SU-DHL-6 (cell line): ENCODE results near the gene IGFBP4.

Experiments
- H2AFZ ChIP-seq: fragments of 200-600 bp; sonication (generic); 2 replicates; pipeline ENCODE4 v1.6.1; 2014; ENCODE audit warnings: low read depth, mild to moderate bottlenecking, moderate library complexity, mixed read lengths, antibody characterized with exemption, low read length; ENCODE audit not compliant: severe bottlenecking
- H3F3A ChIP-seq: fragments of 200-600 bp; shearing (Covaris generic); 2 replicates; pipeline ENCODE4 v1.6.0; 2016; ENCODE audit warnings: antibody characterized with exemption, mild to moderate bottlenecking; ENCODE audit not compliant: insufficient read depth
- H3K27ac ChIP-seq: fragments of 200-600 bp; sonication (generic); 2 replicates; pipeline ENCODE4 v1.5.1; 2016; ENCODE audit warnings: low read depth, mild to moderate bottlenecking, low read length, moderate library complexity, mixed read lengths
- H3K27me3 ChIP-seq: fragments of 200-600 bp; sonication (generic), shearing (Covaris generic); 2 replicates; pipeline ENCODE4 v1.6.0; 2014; ENCODE audit warnings: mild to moderate bottlenecking, low read length
- H3K36me3 ChIP-seq: fragments of 200-600 bp; sonication (generic); 2 replicates; pipeline ENCODE4 v1.6.1; 2014; ENCODE audit warnings: mild to moderate bottlenecking, low read length, mixed read lengths
- H3K4me2 ChIP-seq: fragments of 300-600, 200-600 bp; shearing (Covaris generic), sonication (generic); 2 replicates; pipeline ENCODE4 v1.6.0; 2014; ENCODE audit warnings: low read length, low read depth, mild to moderate bottlenecking; ENCODE audit not compliant: poor library complexity, severe bottlenecking
- H3K4me3 ChIP-seq: fragments of 200-600 bp; sonication (generic); 2 replicates; pipeline ENCODE4 v1.5.1; 2014; ENCODE audit warnings: antibody characterized with exemption, low read length, mild to moderate bottlenecking, mixed read lengths; ENCODE audit not compliant: insufficient read depth, poor library complexity, severe bottlenecking
- H3K79me2 ChIP-seq: fragments of 200-600 bp; sonication (generic); 2 replicates; pipeline ENCODE4 v1.6.1; 2014; ENCODE audit warnings: mild to moderate bottlenecking, low read length, moderate library complexity; ENCODE audit not compliant: insufficient read depth
- H3K9ac ChIP-seq: fragments of 200-600 bp; sonication (generic); 2 replicates; pipeline ENCODE4 v1.7.0; 2014; ENCODE audit warnings: mild to moderate bottlenecking, low read length
- H3K9me2 ChIP-seq: fragments of 200-600 bp; sonication (generic); replicated peaks from 2 replicates; pipeline ENCODE4 v1.6.1; 2014; ENCODE audit warnings: low read length; ENCODE audit not compliant: insufficient read depth
- H3K9me3 ChIP-seq: fragments of 200-600 bp; sonication (generic); 2 replicates; pipeline ENCODE4 v1.6.1; 2014; ENCODE audit warnings: low read length, mixed read lengths; ENCODE audit not compliant: insufficient read depth
- H4K20me1 ChIP-seq: fragments of 200-600 bp; sonication (generic); 2 replicates; pipeline ENCODE4 v1.6.1; 2014; ENCODE audit warnings: low read depth, mild to moderate bottlenecking, antibody characterized with exemption, low read length, moderate library complexity, mixed read lengths
- EZH2phosphoT487 ChIP-seq: fragments of 200-600 bp; sonication (generic), shearing (Covaris generic); conservative IDR thresholded peaks from 2 replicates; pipeline ENCODE4 v1.6.1; 2018; ENCODE audit warnings: mild to moderate bottlenecking, antibody characterized with exemption, low read length, moderate library complexity, mixed read lengths
- TF ChIP-seq, protein P1 (sequence below): fragments of 200-600 bp; sonication (generic); IDR thresholded peaks from one replicate; pipeline ENCODE4 v1.5.1; 2017; ENCODE audit warnings: antibody characterized with exemption, mild to moderate bottlenecking, low read length, moderate library complexity; ENCODE audit not compliant: insufficient read depth, poor library complexity, severe bottlenecking

The IGFBP4 gene

DNA sequence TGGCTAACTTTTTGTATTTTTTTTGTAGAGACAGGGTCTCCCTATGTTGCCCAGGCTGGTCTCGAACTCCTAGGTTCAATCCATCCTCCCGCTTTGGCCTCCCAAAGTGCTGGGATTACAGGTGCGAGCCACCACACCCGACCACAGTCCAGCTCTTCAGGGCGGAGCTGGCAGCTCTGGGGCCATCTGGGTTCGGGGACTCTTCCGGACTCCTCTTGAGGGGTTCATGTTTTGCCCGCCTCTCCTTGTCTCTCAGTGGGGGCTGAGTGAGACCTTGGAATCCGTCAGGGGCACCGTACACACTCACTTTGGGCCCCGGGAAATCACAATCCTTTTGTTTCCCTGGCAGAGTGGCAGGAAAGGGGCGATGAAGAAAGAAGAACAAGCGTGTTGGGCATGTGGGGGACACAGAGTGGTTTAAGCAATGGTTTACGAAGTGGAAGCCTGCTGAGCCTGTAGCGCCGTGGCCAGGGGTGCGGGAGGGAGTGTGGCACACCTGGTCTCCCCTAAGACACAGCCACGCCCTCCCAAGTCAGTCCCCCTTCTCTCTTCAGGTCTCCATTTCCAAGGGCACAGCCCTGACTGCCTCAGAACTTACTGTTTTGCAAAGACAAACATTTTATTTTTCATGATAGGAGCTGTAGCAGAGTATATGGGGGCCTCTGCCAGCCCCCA, 32.1 kb downstream of the IGFBP4 start:
- Histone ChIP-seq H3K9me3 (no peaks in the 10 kb centered on the region), H3K36me3 (no peaks in the 10 kb centered on the region), H3K4me2 (no peak overlapping the region), H3K4me3 (no peak overlapping the region), H3K9me2 (no peaks in the 10 kb centered on the region), H2AFZ (no peak overlapping the region), H3K9ac (no peak overlapping the region), H3K27ac (no peak overlapping the region), H4K20me1 (no peaks in the 10 kb centered on the region), H3F3A (no peaks in the 10 kb centered on the region), H3K27me3 (no peaks in the 10 kb centered on the region), H3K79me2 (no peaks in the 10 kb centered on the region)
- TF ChIP-seq EZH2phosphoT487: no peak
- TF ChIP-seq, protein P1, sequence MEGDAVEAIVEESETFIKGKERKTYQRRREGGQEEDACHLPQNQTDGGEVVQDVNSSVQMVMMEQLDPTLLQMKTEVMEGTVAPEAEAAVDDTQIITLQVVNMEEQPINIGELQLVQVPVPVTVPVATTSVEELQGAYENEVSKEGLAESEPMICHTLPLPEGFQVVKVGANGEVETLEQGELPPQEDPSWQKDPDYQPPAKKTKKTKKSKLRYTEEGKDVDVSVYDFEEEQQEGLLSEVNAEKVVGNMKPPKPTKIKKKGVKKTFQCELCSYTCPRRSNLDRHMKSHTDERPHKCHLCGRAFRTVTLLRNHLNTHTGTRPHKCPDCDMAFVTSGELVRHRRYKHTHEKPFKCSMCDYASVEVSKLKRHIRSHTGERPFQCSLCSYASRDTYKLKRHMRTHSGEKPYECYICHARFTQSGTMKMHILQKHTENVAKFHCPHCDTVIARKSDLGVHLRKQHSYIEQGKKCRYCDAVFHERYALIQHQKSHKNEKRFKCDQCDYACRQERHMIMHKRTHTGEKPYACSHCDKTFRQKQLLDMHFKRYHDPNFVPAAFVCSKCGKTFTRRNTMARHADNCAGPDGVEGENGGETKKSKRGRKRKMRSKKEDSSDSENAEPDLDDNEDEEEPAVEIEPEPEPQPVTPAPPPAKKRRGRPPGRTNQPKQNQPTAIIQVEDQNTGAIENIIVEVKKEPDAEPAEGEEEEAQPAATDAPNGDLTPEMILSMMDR: no peak

DNA sequence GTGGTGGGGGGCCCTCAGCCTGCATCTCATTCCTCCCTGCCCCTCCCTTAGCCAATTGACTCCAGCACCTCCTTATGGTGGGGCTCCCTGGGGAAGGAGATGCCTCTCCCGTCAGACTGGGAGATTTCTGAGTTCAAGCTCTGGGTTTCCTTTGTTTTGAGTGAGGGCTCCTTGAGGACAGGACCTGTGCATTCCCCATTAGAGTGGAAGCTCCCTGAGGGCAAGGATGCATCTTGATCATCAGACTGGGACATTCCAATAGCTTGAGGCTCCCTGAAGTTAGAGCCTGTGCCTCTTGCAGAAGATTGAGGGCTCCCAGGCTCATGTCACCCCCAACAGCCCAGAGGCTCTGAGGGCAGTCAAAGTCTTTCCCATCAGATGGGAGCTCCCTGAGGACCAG, 34.5 kb downstream of the IGFBP4 start:
- Histone ChIP-seq H3K36me3 (no peaks in the 10 kb centered on the region), H3K4me2 (no peak overlapping the region), H3K79me2 (no peaks in the 10 kb centered on the region), H4K20me1 (no peaks in the 10 kb centered on the region), H3K27me3 (no peaks in the 10 kb centered on the region), H3K9me2 (no peaks in the 10 kb centered on the region), H3K9me3 (no peaks in the 10 kb centered on the region), H3K9ac (no peak overlapping the region), H3K4me3 (no peak overlapping the region), H2AFZ (no peak overlapping the region), H3K27ac (no peak overlapping the region), H3F3A (no peaks in the 10 kb centered on the region)
- TF ChIP-seq EZH2phosphoT487: no peak
- TF ChIP-seq, protein P1: no peak

DNA sequence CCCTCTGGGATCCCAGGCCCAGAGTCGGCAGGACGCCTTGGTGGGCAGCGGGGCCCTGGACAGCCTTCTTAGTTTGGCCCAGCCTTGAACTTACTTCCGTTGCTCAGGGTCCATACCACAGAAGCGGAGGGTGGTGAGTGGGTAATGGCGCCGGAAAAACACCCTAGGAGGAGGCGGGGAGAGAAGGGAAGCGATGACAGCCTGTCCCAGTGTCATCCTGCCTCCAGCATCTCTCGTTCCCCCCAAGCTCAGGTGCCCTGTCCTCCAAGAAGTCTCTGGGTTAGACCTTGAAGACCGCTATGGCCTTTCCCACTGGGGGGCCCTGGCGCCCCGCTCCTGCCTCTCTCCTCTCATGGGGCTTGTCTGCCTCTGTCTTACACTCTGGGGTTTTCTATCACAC, 35.2 kb downstream of the IGFBP4 start:
- no peak overlapping the region for H3K4me3 ChIP-seq
- H2AFZ ChIP-seq: no peak overlapping the region
- no peaks in the 10 kb centered on the region for H4K20me1 ChIP-seq
- H3K9me2 ChIP-seq: no peaks in the 10 kb centered on the region
- no peak overlapping the region for H3K4me2 ChIP-seq
- no peak for TF ChIP-seq EZH2phosphoT487
- TF ChIP-seq, protein P1: no peak
- no peak overlapping the region for H3K9ac ChIP-seq
- H3K36me3 ChIP-seq: no peaks in the 10 kb centered on the region
- no peaks in the 10 kb centered on the region for H3K27me3 ChIP-seq
- no peak overlapping the region for H3K27ac ChIP-seq
- no peaks in the 10 kb centered on the region for H3K9me3 ChIP-seq
- H3K79me2 ChIP-seq: no peaks in the 10 kb centered on the region
- no peaks in the 10 kb centered on the region for H3F3A ChIP-seq
